Endothelial cell of umbilical vein (primary cell): ENCODE data around the gene TM4SF5. TPM values are rescaled to one million over a fixed set of nuclear protein-coding genes. Genes with fewer than 3 reads are reported as not detected.

ENCODE experiments used
- BruUV-seq: library from RNA; stranded (reverse); fragments of 400-500 nt; replicated peaks from 2 replicates; lab custom pipeline; 2021; lab: Mats Ljungman, UMichigan
- CTCF ChIA-PET: fragments of 300-600, 350-600 bp; sonication (Branson Sonifier 250); formaldehyde crosslinking; loops from one replicate; lab custom pipeline; 2021; ENCODE audit warnings: antibody characterized with exemption, inconsistent platforms; lab: Charles Lee
- POLR2A ChIA-PET: fragments of 300-600, 350-600 bp; sonication (Branson Sonifier 250); formaldehyde crosslinking; loops from one replicate; lab custom pipeline; 2021; ENCODE audit warnings: antibody characterized with exemption, inconsistent platforms; lab: Charles Lee
- DNase-seq: peaks from one replicate; pipeline ENCODE4 v3.0.0-alpha.2; 2011; ENCODE audit warnings: low read depth, low spot score
- FAIRE-seq: peaks from 2 replicates; lab custom pipeline; 2011; peaks lifted over from hg19 to GRCh38; lab: Jason Lieb, UNC
- H2AFZ ChIP-seq: 2 replicates; pipeline ENCODE4 v1.6.0; 2012; ENCODE audit warnings: low read depth, low read length, control low read depth, inconsistent platforms
- H3K27ac ChIP-seq: 2 replicates; pipeline ENCODE4 v1.5.1; 2011; ENCODE audit warnings: low read depth, mild to moderate bottlenecking, control low read depth, low read length, moderate library complexity; ENCODE audit not compliant: insufficient read depth
- H3K27me3 ChIP-seq, 2 experiments: 2 replicates each; pipeline versions ENCODE4 v1.6.0 to v1.6.1; 2011; ENCODE audit warnings: low read length in 2 of 2, mixed read lengths in 1 of 2; ENCODE audit not compliant: control insufficient read depth in 2 of 2, insufficient read depth in 2 of 2
- H3K36me3 ChIP-seq, 2 experiments: 2 replicates in 1 of 2; 3 replicates in 1 of 2; pipeline ENCODE4 v1.5.1; 2011; ENCODE audit warnings: low read length in 2 of 2, mild to moderate bottlenecking in 1 of 2, moderate library complexity in 1 of 2; ENCODE audit not compliant: control insufficient read depth in 2 of 2, insufficient read depth in 2 of 2; ENCODE audit errors: extremely low read depth in 1 of 2
- H3K4me1 ChIP-seq: 3 replicates; pipeline ENCODE4 v1.5.1; 2011; ENCODE audit warnings: mild to moderate bottlenecking, low read length; ENCODE audit not compliant: control insufficient read depth, insufficient read depth; ENCODE audit errors: extremely low read depth
- H3K4me2 ChIP-seq: 2 replicates; pipeline ENCODE4 v1.6.1; 2011; ENCODE audit warnings: low read length, control low read depth, mixed read lengths; ENCODE audit not compliant: insufficient read depth
- H3K4me3 ChIP-seq, 3 experiments: fragments of 200-600 bp in 1 of 3; sonication (generic), shearing (Covaris generic) in 1 of 3; replicated peaks in 1 of 3; 2 replicates each; pipeline ENCODE4 v1.5.1; 2011 to 2016; ENCODE audit warnings: control low read depth in 3 of 3, low read length in 3 of 3, mild to moderate bottlenecking in 2 of 3, inconsistent platforms in 1 of 3, low read depth in 1 of 3, moderate library complexity in 1 of 3; ENCODE audit not compliant: insufficient read depth in 1 of 3
- H3K79me2 ChIP-seq: 2 replicates; pipeline ENCODE4 v1.6.0; 2012; ENCODE audit warnings: low read length, inconsistent platforms; ENCODE audit not compliant: control insufficient read depth, insufficient read depth
- H3K9ac ChIP-seq: replicated peaks from 2 replicates; pipeline ENCODE3; 2011; ENCODE audit warnings: low read length, control low read depth; ENCODE audit not compliant: insufficient read depth; ENCODE audit errors: extremely low read depth
- H3K9me1 ChIP-seq: replicated peaks from 3 replicates; pipeline ENCODE4 v1.6.0; 2011; ENCODE audit warnings: mild to moderate bottlenecking, low read length; ENCODE audit not compliant: control insufficient read depth, insufficient read depth; ENCODE audit errors: extremely low read depth
- H3K9me3 ChIP-seq: replicated peaks from 2 replicates; pipeline ENCODE4 v1.5.1; 2012; ENCODE audit warnings: low read length, inconsistent platforms; ENCODE audit not compliant: control insufficient read depth, insufficient read depth
- H4K20me1 ChIP-seq: replicated peaks from 2 replicates; pipeline ENCODE3; 2011; ENCODE audit warnings: mild to moderate bottlenecking, low read length; ENCODE audit not compliant: control insufficient read depth, insufficient read depth; ENCODE audit errors: extremely low read depth
- CTCF ChIP-seq, 2 donors: IDR thresholded peaks; 1 replicate in 1 of 2; 2 replicates in 1 of 2; pipeline ENCODE4 v1.5.1; 2011; ENCODE audit warnings: low read length in 2 of 2, mild to moderate bottlenecking in 2 of 2, moderate library complexity in 2 of 2, control low read depth in 1 of 2, inconsistent platforms in 1 of 2, low read depth in 1 of 2; ENCODE audit not compliant: insufficient read depth in 1 of 2; ENCODE audit errors: extremely low read depth in 1 of 2
- EZH2 ChIP-seq: IDR thresholded peaks from 2 replicates; pipeline ENCODE4 v1.6.1; 2012; ENCODE audit warnings: borderline replicate concordance, low read depth, mild to moderate bottlenecking, moderate library complexity, low read length, inconsistent platforms; ENCODE audit not compliant: severe bottlenecking
- FOS ChIP-seq: IDR thresholded peaks from 2 replicates; pipeline ENCODE4 v1.6.1; 2011; ENCODE audit warnings: mild to moderate bottlenecking, low read length, moderate library complexity, borderline replicate concordance; ENCODE audit not compliant: insufficient read depth
- GATA2 ChIP-seq: IDR thresholded peaks from 2 replicates; pipeline ENCODE4 v1.7.0; 2011; ENCODE audit warnings: low read depth, mild to moderate bottlenecking, moderate library complexity, mixed read lengths, low read length; ENCODE audit not compliant: insufficient read length, insufficient read depth
- JUN ChIP-seq: IDR thresholded peaks from 2 replicates; pipeline ENCODE4 v1.6.1; 2011; ENCODE audit warnings: borderline replicate concordance, low read depth; ENCODE audit not compliant: insufficient read length, insufficient read depth
- MAX ChIP-seq: IDR thresholded peaks from 2 replicates; pipeline ENCODE4 v1.6.1; 2011; ENCODE audit not compliant: insufficient read depth, insufficient read length
- MYC ChIP-seq: IDR thresholded peaks from one replicate; pipeline ENCODE4 v1.6.1; 2011; ENCODE audit warnings: mild to moderate bottlenecking, low read depth, low read length
- POLR2A ChIP-seq: IDR thresholded peaks from 2 replicates; pipeline ENCODE4 v1.6.1; 2012; ENCODE audit warnings: low read depth, mild to moderate bottlenecking, control low read depth, low read length
- POLR2AphosphoS5 ChIP-seq: IDR thresholded peaks from 2 replicates; pipeline ENCODE4 v1.6.1; 2012; ENCODE audit warnings: low read depth, mild to moderate bottlenecking, control low read depth, low read length, moderate library complexity; ENCODE audit not compliant: insufficient read depth
- dilution Hi-C: fragments of 300-500 bp; cut with MboI; formaldehyde crosslinking; loops from one replicate; pipeline ENCODE4 v1.15.0; 2019; ENCODE audit warnings: low sequenced_read_pairs; ENCODE audit not compliant: extremely low pct_ligation_motif_present
- intact Hi-C: fragments of 100-400 bp; cut with micrococcal nuclease; formaldehyde crosslinking; loops from one replicate; pipeline ENCODE4 v1.10.0; 2022
- polyA plus RNA-seq, 4 experiments: library from polyadenylated mRNA; depleted of rRNA in 3 of 4; stranded (reverse) in 3 of 4; unstranded in 1 of 4; fragments of >200 nt; gene quantifications; 2 replicates each; pipeline versions ENCODE4 v1.2.1 to v1.2.3, GENCODE V29; 2011 to 2012; ENCODE audit warnings: missing spikeins in 1 of 4
- total RNA-seq: library from RNA; stranded (reverse); gene quantifications from 2 replicates; pipeline ENCODE4 v1.2.3, GENCODE V29; 2021

Gene TM4SF5
- total and polyA plus RNA-seq, 2 donors (not counting 3 experiments of a cell fraction or from before 2014, with no cell fraction given): not detected

GRCh38 chr17:4772235-4772613, 538 bp downstream of the TM4SF5 start:
- ChIA-PET CTCF (interaction anchor here (1.2 to 2.7 kb wide), 2 partner anchors 7 to 9 kb away, joined by 4 to 9 read pairs; no protein-coding TSS in a partner anchor), POLR2A (no interaction called here)
- no peak for TF ChIP-seq POLR2A
- no peak for TF ChIP-seq MAX
- no peak for TF ChIP-seq EZH2
- TF ChIP-seq JUN: no peak
- no peak for TF ChIP-seq MYC
- TF ChIP-seq GATA2: no peak
- no peak for TF ChIP-seq POLR2AphosphoS5
- TF ChIP-seq FOS: no peak
- no peak for TF ChIP-seq CTCF (IDR thresholded peaks at IDR 0.05; ENCODE audit: extremely low read depth in 1 of 2, insufficient read depth in 1 of 2, low read depth in 1 of 2, low read length in 2 of 2)
- Histone ChIP-seq H3K4me2 (no peak overlapping the region), H2AFZ (no peak overlapping the region), H3K4me1 (no peaks in the 10 kb centered on the region), H3K9me3 (no peaks in the 10 kb centered on the region), H3K9ac (no peak overlapping the region), H3K4me3 (no peak overlapping the region), H3K27ac (no peak overlapping the region), H3K27me3 (peaks cover 3 to 6% of the 10 kb centered on the region in 2 experiments), H4K20me1 (no peaks in the 10 kb centered on the region), H3K36me3 (no peaks in the 10 kb centered on the region), H3K79me2 (no peaks in the 10 kb centered on the region), H3K9me1 (no peaks in the 10 kb centered on the region)
- dilution Hi-C loops: no loop called here
- DNase-seq (no peak), FAIRE-seq (no peak)
- BruUV-seq: no TSS peak
- intact Hi-C loops: no loop called here
